Measurements from ENCODE around the gene CDK5RAP2.

CDK5RAP2 gene

DNA sequence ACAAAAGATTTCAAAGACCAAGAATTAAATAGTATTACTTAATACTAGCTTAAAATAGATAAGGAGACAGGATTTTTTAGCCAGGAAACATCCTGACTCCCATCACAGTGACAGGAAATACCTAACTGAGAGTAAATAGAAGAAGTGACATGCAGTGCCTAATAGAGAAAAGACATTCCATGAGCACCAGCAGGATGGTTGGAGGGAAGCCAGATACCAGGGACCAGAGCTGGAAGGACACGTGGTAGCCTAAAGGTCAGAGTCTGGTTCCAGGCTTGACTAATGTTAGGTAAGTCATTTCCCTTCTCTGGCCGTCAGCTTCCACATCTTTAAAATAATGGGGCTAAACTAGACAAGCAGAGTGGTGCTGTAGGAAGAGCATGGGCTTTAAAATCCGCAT lies 41.6 kb downstream of the CDK5RAP2 start:
- H3K27me3 Mint-ChIP-seq (ENCODE audit: low read depth, poor library complexity) = no peaks in the 10 kb centered on the region
- no peak overlapping the region for H3K4me3 Mint-ChIP-seq
- peaks cover 53% of the 10 kb centered on the region for H3K36me3 Mint-ChIP-seq (ENCODE audit: low read depth)
- no peak for DNase-seq
- no peaks in the 10 kb centered on the region for H3K9me3 Mint-ChIP-seq
- peaks cover 4% of the 10 kb centered on the region for H3K4me1 Mint-ChIP-seq
- H3K27ac Mint-ChIP-seq = no peak overlapping the region
- TF ChIP-seq, protein P1, sequence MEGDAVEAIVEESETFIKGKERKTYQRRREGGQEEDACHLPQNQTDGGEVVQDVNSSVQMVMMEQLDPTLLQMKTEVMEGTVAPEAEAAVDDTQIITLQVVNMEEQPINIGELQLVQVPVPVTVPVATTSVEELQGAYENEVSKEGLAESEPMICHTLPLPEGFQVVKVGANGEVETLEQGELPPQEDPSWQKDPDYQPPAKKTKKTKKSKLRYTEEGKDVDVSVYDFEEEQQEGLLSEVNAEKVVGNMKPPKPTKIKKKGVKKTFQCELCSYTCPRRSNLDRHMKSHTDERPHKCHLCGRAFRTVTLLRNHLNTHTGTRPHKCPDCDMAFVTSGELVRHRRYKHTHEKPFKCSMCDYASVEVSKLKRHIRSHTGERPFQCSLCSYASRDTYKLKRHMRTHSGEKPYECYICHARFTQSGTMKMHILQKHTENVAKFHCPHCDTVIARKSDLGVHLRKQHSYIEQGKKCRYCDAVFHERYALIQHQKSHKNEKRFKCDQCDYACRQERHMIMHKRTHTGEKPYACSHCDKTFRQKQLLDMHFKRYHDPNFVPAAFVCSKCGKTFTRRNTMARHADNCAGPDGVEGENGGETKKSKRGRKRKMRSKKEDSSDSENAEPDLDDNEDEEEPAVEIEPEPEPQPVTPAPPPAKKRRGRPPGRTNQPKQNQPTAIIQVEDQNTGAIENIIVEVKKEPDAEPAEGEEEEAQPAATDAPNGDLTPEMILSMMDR (IDR thresholded peaks at IDR 0.05) = no peak

DNA sequence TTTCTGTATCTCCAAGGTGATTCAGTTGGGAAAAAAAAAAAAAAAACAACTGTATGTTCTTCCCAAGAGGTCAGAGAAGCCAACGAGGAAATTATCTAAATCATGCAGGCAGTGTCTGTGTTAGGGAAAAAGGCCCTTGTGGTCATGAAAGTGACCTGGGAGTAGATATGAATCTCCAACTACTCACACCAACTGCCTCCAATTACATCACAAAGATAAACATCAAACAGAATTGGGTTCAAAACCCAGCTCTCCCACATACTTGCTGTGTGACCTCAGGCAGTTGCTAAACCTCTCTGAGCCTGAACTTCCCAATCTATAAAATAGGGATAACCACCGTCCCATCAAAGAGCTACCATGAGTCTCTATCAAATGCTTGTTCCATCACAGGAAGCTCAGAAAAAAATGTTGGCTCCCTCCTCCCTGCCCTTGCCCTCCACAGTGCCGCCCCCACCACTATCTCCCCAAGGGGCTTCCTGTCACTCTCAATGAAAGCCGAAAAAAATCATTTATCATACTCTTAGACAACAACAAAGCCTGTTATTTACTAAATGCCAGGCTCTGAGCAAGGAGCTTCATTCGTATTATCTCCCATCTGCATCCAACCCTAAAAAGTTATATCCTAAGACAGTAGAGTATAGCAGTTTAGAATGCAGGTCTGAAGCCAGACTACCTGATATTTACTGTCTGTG lies 42.9 kb downstream of the CDK5RAP2 start:
- no peak for DNase-seq
- no peaks in the 10 kb centered on the region for H3K9me3 Mint-ChIP-seq
- TF ChIP-seq, protein P1 (IDR thresholded peaks at IDR 0.05) = no peak
- no peak overlapping the region for H3K4me3 Mint-ChIP-seq
- H3K36me3 Mint-ChIP-seq (ENCODE audit: low read depth) = peaks cover 57% of the 10 kb centered on the region
- no peak overlapping the region for H3K27ac Mint-ChIP-seq
- H3K4me1 Mint-ChIP-seq = no peaks in the 10 kb centered on the region
- no peaks in the 10 kb centered on the region for H3K27me3 Mint-ChIP-seq (ENCODE audit: low read depth, poor library complexity)

DNA sequence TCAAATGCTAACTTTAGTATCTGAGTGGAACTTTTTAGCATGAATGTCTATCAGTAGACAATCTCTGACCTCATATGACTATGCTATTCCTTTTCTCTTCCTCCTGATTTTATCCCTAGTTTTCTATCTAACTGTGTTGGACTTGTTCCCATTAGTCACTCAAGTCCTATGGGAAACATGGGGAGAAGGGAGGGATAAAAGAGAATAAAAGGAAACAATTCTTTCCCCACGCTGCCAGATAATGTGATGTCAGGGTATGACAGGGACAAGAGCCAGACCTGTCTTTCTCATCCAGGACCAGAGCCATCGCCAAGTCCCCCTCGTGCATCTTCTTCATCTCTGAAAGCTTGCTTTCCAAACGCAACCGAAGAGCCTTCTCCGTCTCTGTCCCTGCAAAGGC lies 43.9 kb downstream of the CDK5RAP2 start:
- DNase-seq = no peak
- H3K9me3 Mint-ChIP-seq = no peaks in the 10 kb centered on the region
- no peak overlapping the region for H3K27ac Mint-ChIP-seq
- no peaks in the 10 kb centered on the region for H3K4me1 Mint-ChIP-seq
- peaks cover 67% of the 10 kb centered on the region for H3K36me3 Mint-ChIP-seq (ENCODE audit: low read depth)
- H3K27me3 Mint-ChIP-seq (ENCODE audit: low read depth, poor library complexity) = no peaks in the 10 kb centered on the region
- H3K4me3 Mint-ChIP-seq = no peak overlapping the region
- TF ChIP-seq, protein P1 (IDR thresholded peaks at IDR 0.05) = no peak

DNA sequence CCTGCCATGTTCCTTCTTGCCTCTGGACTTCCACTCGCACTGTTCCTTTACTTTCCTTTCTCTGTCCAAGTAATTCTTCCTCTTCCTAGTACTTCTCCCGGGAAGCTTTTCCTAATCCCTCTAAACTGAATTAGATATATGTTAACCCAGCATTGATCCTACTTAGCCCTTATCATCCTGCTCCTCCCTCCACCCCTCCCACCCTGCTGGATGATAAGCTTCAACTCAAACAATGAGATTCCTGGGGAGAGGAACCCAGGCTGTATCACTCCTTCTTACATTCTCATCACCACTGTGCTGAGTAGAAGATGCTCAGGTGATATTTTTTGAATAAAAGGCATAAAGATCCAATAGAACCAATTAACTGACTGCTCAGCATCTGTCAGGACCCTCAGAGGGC lies 45.7 kb downstream of the CDK5RAP2 start:
- DNase-seq = no peak
- Mint-ChIP-seq H3K27ac (peak overlapping the region; percentile 31), H3K4me1 (no peaks in the 10 kb centered on the region), H3K9me3 (no peaks in the 10 kb centered on the region), H3K36me3 (ENCODE audit: low read depth) (peaks cover 79% of the 10 kb centered on the region), H3K4me3 (no peak overlapping the region), H3K27me3 (ENCODE audit: low read depth, poor library complexity) (no peaks in the 10 kb centered on the region)
- TF ChIP-seq, protein P1 (IDR thresholded peaks at IDR 0.05) = no peak

DNA sequence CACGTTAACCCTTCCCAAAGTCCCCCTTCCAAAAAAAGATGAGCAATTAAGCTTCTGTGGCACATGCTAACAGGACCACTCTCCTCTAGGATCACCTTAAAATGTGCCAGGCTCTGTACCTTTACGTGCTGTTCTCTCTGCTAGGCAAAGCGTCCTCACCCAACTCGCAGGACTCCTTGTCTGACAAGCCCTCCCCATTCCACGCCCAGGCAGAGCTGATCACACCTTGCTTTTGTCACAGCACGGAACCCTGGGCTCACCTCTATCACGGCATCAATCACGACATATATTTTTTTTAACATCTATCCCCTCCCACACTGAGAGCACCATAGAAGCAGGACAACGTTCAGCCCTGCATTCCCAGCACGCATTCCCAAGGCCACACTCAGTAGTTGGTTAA lies 47.1 kb downstream of the CDK5RAP2 start:
- H3K4me3 Mint-ChIP-seq = no peak overlapping the region
- H3K36me3 Mint-ChIP-seq (ENCODE audit: low read depth) = peaks cover 93% of the 10 kb centered on the region
- H3K27me3 Mint-ChIP-seq (ENCODE audit: low read depth, poor library complexity) = peaks cover under 1% of the 10 kb centered on the region
- DNase-seq = no peak
- H3K4me1 Mint-ChIP-seq = no peaks in the 10 kb centered on the region
- TF ChIP-seq, protein P1 (IDR thresholded peaks at IDR 0.05) = no peak
- H3K9me3 Mint-ChIP-seq = no peaks in the 10 kb centered on the region
- peak overlapping the region; percentile 63 for H3K27ac Mint-ChIP-seq

DNA sequence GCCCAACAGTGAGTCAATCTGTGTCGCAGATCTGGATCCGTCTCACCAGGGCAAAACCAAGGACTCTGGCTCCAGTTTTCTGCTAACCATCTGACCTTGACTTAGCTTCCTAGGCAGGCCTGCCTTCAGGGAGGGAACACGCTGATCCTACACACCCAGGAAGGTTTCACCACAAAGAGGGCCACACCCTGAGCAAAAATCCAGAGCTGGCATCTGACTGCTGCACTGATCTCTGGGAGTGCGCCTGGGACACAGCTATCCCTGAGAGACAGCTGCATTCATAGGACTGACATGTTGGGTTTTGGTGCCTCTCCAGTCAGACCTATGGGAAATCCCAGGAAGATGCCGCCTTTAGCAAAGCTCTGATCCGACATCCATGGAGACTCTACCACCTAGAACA lies 47.5 kb downstream of the CDK5RAP2 start:
- H3K36me3 Mint-ChIP-seq (ENCODE audit: low read depth) = peaks cover 96% of the 10 kb centered on the region
- peaks cover 2% of the 10 kb centered on the region for H3K27me3 Mint-ChIP-seq (ENCODE audit: low read depth, poor library complexity)
- TF ChIP-seq, protein P1 (IDR thresholded peaks at IDR 0.05) = no peak
- H3K27ac Mint-ChIP-seq = peak overlapping the region; percentile 63
- no peak for DNase-seq
- H3K4me1 Mint-ChIP-seq = no peaks in the 10 kb centered on the region
- no peaks in the 10 kb centered on the region for H3K9me3 Mint-ChIP-seq
- H3K4me3 Mint-ChIP-seq = no peak overlapping the region
